Subcutaneous adipose tissue (tissue), 4 donors: ENCODE data around the gene WDR6. TPM values are rescaled to one million over a fixed set of nuclear protein-coding genes. Genes with fewer than 3 reads are reported as not detected.

Source experiments
- CTCF ChIP-seq: fragments of 450-650 bp; IDR thresholded peaks from one replicate; pipeline ENCODE4 v1.5.1; 2016; ENCODE audit warnings: low read depth, mild to moderate bottlenecking, control low read depth, antibody characterized with exemption, moderate library complexity
- total RNA-seq, 4 donors: library from RNA; depleted of rRNA; stranded (reverse); fragments of >200 nt; gene quantifications; one replicate each; pipeline ENCODE4 v1.1.0, GENCODE V29; 2016

Gene WDR6
- total RNA-seq, 4 donors from 2014 or later, result 23.8 to 60.2 (median 56.0) TPM

DNA sequence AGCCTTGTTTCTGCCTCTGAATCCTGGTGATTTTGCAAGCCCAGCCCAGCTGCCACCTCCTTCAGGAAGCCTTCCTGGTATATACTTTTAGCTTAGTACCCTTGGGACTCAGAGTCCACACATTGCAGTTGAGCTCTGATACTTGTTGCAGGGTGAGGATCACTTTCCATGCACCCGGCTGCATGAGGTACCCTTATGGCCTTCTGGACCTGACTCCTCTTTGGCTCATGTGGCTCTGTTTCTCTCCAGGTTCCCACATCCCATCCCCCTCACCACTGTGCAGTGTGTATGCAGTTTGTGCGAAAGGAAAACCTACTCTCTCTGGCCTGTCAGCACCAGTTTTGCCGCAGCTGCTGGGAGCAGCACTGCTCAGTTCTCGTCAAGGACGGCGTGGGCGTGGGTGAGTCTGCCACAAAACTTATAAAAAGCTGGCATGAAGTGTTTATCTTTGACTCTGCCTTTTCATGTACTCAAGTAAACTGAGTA, 40.3 kb upstream of the WDR6 start:
- TF ChIP-seq CTCF, result no peak

DNA sequence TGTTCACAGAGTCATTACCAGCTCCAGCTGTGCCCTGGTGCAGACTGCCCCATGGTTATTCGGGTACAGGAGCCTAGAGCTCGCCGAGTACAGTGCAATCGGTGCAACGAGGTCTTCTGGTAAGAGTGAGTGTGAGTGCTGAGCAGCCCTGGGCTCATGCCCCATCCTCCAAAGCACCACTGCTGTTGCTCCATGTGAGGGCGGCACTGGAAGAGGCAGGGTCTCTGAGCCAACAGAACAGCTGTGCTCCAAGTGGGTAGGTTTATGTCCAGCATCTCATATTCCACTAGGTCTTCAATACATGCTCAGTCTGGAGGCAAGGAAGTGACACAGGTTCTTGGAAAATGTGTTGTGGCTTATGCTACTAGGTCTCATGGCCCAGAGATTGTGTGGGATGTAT, 36.6 kb upstream of the WDR6 start:
- TF ChIP-seq CTCF, result no peak

GRCh38 chr3:48974076-48974864, 32.9 kb upstream of the WDR6 start:
- TF ChIP-seq CTCF, result no peak

GRCh38 chr3:48979451-48979850, 27.7 kb upstream of the WDR6 start:
- TF ChIP-seq CTCF, result no peak

GRCh38 chr3:48980295-48980694, 26.9 kb upstream of the WDR6 start:
- no peak for TF ChIP-seq CTCF

DNA sequence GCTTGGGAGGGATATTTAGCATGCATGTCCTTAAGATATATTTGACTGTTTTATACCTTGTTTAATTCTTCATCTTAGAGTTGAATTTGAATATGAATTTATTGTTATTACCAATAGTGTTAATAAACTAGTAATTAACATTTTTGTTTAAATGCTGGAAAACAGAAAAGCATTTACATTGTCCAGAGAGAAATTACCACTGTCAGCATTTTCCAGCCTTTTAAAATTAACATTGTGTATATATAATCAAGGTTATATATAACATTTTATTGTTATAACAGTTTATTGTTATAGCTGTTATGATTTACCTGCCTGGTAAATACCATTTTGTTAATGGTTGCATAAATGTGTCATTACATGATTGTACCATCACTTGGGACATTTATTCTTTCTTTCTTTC, 25.2 kb upstream of the WDR6 start:
- no peak for TF ChIP-seq CTCF

- no peak for TF ChIP-seq CTCF
These were observed 24.5 kb upstream of the WDR6 start for GRCh38 chr3:48982686-48983085.
